ENCODE results near the gene BMX.

The BMX gene

GRCh38 chrX:15594371-15594770, 93.8 kb downstream of the BMX start:
- peak; percentile 34 for TF ChIP-seq CTCF (conservative IDR thresholded peaks at IDR 0.05)
- no peak overlapping the region for H3K27ac ChIP-seq

- no peak for TF ChIP-seq CTCF (conservative IDR thresholded peaks at IDR 0.05)
- no peak overlapping the region for H3K27ac ChIP-seq
Measured at GRCh38 chrX:15598026-15598425, 97.4 kb downstream of the BMX start.

- TF ChIP-seq CTCF (conservative IDR thresholded peaks at IDR 0.05): no peak
- H3K27ac ChIP-seq: no peak overlapping the region
Measured at GRCh38 chrX:15599461-15599860, 98.9 kb downstream of the BMX start.

GRCh38 chrX:15600049-15600448, 99.4 kb downstream of the BMX start:
- H3K27ac ChIP-seq: no peak overlapping the region
- no peak for TF ChIP-seq CTCF (conservative IDR thresholded peaks at IDR 0.05)

GRCh38 chrX:15600745-15601144, 100.1 kb downstream of the BMX start, which contains the start of gene ACE2:
TSS of gene ACE2 (minus strand) at chrX:15600960. CDS start at chrX:15600911, 49 bp downstream.
- H3K27ac ChIP-seq: no peak within 1 kb of the TSS
- no peak for TF ChIP-seq CTCF (conservative IDR thresholded peaks at IDR 0.05)

- no peak for TF ChIP-seq CTCF (conservative IDR thresholded peaks at IDR 0.05)
- H3K27ac ChIP-seq: no peak overlapping the region
Measured at GRCh38 chrX:15601932-15602331, 101.3 kb downstream of the BMX start.

- H3K27ac ChIP-seq: no peak overlapping the region
- TF ChIP-seq CTCF (conservative IDR thresholded peaks at IDR 0.05): no peak
Measured at GRCh38 chrX:15602761-15603160, 102.2 kb downstream of the BMX start.

GRCh38 chrX:15605226-15605625, 104.6 kb downstream of the BMX start:
- no peak for TF ChIP-seq CTCF (conservative IDR thresholded peaks at IDR 0.05)
- H3K27ac ChIP-seq: no peak overlapping the region

Measured in VCaP (cell line).